ENCODE measurements around the gene SLIT3. TPM values are rescaled to one million over a fixed set of nuclear protein-coding genes. Genes with fewer than 3 reads are reported as not detected.

Gene SLIT3
- total RNA-seq, 1 experiment from 2014 or later: 0.10 TPM

DNA sequence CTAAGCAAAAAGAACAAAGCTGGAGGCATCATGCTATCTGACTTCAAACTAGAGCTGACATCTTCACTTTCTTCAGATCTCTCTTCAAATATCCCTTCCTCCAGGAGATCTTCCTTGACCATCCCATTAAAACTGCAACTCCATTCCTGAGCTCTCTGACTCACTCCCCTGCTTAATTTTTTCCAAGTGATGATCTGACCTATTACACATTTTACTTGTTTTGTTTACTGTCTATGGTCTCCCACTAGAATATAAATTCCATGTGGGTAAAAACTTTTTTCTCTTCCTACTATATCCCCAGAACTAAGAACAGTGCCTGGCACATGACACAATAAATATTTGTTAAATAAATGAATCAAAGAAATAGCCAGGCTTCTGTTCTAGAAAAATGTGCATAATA is 87.5 kb downstream of the SLIT3 start:
- CTCF ChIA-PET: no interaction called here

More for the DNA sequence above, 87.5 kb downstream of the SLIT3 start:
- Histone ChIP-seq H3K9me3 (ENCODE audit: control insufficient read depth in 1 of 2, insufficient read depth in 1 of 2, low read depth in 1 of 2, low read length in 2 of 2) (no peaks in the 10 kb centered on the region), H3K36me3 (ENCODE audit: control insufficient read depth in 1 of 2, insufficient read depth in 2 of 2, low read length in 2 of 2) (no peaks in the 10 kb centered on the region), H3K9me2 (ENCODE audit: insufficient read depth) (no peaks in the 10 kb centered on the region), H2AFZ (ENCODE audit: low read depth, low read length, poor library complexity, severe bottlenecking) (no peak overlapping the region), H3K4me3 (replicated peaks in 1 of 2; ENCODE audit: low read depth in 1 of 2, low read length in 2 of 2) (no peak overlapping the region), H3K27me3 (ENCODE audit: insufficient read depth, low read length) (peaks cover 9% of the 10 kb centered on the region), H3K9ac (ENCODE audit: low read length) (no peak overlapping the region), H3K4me1 (ENCODE audit: control insufficient read depth in 1 of 2, insufficient read depth in 2 of 2, low read length in 2 of 2) (no peaks in the 10 kb centered on the region), H3K79me2 (ENCODE audit: insufficient read depth, low read length) (no peaks in the 10 kb centered on the region), H4K20me1 (ENCODE audit: insufficient read depth) (no peaks in the 10 kb centered on the region), H3K27ac (ENCODE audit: low read depth, low read length) (no peak overlapping the region), H3K4me2 (ENCODE audit: low read length) (no peak overlapping the region)
- DNase-seq (ENCODE audit: low read depth, low spot score): no peak
- POLR2A ChIA-PET: no interaction called here
- ATAC-seq: no peak
- intact Hi-C loops (cut with micrococcal nuclease): no loop called here
- TF ChIP-seq, protein P1, sequence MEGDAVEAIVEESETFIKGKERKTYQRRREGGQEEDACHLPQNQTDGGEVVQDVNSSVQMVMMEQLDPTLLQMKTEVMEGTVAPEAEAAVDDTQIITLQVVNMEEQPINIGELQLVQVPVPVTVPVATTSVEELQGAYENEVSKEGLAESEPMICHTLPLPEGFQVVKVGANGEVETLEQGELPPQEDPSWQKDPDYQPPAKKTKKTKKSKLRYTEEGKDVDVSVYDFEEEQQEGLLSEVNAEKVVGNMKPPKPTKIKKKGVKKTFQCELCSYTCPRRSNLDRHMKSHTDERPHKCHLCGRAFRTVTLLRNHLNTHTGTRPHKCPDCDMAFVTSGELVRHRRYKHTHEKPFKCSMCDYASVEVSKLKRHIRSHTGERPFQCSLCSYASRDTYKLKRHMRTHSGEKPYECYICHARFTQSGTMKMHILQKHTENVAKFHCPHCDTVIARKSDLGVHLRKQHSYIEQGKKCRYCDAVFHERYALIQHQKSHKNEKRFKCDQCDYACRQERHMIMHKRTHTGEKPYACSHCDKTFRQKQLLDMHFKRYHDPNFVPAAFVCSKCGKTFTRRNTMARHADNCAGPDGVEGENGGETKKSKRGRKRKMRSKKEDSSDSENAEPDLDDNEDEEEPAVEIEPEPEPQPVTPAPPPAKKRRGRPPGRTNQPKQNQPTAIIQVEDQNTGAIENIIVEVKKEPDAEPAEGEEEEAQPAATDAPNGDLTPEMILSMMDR (IDR thresholded peaks at IDR 0.05 in 2 of 3, conservative IDR thresholded peaks at IDR 0.05 in 1 of 3; ENCODE audit: borderline replicate concordance in 1 of 3, insufficient read depth in 1 of 3, low read depth in 2 of 3, low read length in 2 of 3): no peak
- TF ChIP-seq, protein P2, sequence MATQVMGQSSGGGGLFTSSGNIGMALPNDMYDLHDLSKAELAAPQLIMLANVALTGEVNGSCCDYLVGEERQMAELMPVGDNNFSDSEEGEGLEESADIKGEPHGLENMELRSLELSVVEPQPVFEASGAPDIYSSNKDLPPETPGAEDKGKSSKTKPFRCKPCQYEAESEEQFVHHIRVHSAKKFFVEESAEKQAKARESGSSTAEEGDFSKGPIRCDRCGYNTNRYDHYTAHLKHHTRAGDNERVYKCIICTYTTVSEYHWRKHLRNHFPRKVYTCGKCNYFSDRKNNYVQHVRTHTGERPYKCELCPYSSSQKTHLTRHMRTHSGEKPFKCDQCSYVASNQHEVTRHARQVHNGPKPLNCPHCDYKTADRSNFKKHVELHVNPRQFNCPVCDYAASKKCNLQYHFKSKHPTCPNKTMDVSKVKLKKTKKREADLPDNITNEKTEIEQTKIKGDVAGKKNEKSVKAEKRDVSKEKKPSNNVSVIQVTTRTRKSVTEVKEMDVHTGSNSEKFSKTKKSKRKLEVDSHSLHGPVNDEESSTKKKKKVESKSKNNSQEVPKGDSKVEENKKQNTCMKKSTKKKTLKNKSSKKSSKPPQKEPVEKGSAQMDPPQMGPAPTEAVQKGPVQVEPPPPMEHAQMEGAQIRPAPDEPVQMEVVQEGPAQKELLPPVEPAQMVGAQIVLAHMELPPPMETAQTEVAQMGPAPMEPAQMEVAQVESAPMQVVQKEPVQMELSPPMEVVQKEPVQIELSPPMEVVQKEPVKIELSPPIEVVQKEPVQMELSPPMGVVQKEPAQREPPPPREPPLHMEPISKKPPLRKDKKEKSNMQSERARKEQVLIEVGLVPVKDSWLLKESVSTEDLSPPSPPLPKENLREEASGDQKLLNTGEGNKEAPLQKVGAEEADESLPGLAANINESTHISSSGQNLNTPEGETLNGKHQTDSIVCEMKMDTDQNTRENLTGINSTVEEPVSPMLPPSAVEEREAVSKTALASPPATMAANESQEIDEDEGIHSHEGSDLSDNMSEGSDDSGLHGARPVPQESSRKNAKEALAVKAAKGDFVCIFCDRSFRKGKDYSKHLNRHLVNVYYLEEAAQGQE (IDR thresholded peaks at IDR 0.05; ENCODE audit: low read depth): no peak
- TF ChIP-seq, protein P3, sequence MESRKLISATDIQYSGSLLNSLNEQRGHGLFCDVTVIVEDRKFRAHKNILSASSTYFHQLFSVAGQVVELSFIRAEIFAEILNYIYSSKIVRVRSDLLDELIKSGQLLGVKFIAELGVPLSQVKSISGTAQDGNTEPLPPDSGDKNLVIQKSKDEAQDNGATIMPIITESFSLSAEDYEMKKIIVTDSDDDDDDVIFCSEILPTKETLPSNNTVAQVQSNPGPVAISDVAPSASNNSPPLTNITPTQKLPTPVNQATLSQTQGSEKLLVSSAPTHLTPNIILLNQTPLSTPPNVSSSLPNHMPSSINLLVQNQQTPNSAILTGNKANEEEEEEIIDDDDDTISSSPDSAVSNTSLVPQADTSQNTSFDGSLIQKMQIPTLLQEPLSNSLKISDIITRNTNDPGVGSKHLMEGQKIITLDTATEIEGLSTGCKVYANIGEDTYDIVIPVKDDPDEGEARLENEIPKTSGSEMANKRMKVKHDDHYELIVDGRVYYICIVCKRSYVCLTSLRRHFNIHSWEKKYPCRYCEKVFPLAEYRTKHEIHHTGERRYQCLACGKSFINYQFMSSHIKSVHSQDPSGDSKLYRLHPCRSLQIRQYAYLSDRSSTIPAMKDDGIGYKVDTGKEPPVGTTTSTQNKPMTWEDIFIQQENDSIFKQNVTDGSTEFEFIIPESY (IDR thresholded peaks at IDR 0.05; ENCODE audit: extremely low read depth, insufficient replicate concordance, low read length): no peak
- TF ChIP-seq ELF1 (IDR thresholded peaks at IDR 0.05; ENCODE audit: borderline replicate concordance, low read depth): no peak
- TF ChIP-seq ZNF274 (IDR thresholded peaks at IDR 0.05; ENCODE audit: low read depth, low read length): no peak
- no peak for TF ChIP-seq FOSL1 (IDR thresholded peaks at IDR 0.05; ENCODE audit: low read depth)
- no peak for TF ChIP-seq SRF (IDR thresholded peaks at IDR 0.05; ENCODE audit: low read depth)
- TF ChIP-seq CEBPB (IDR thresholded peaks at IDR 0.05; ENCODE audit: low read depth): no peak
- no peak for TF ChIP-seq EZH2phosphoT487 (IDR thresholded peaks at IDR 0.05; ENCODE audit: borderline replicate concordance)
- no peak for TF ChIP-seq EZH2 (IDR thresholded peaks at IDR 0.05)
- no peak for TF ChIP-seq YY1 (IDR thresholded peaks at IDR 0.05; ENCODE audit: extremely low read depth, insufficient replicate concordance, low read depth, low read length)
- no peak for TF ChIP-seq RAD21 (IDR thresholded peaks at IDR 0.05; ENCODE audit: low read depth)
- no peak for TF ChIP-seq CBX3 (IDR thresholded peaks at IDR 0.05; ENCODE audit: low read depth)
- TF ChIP-seq, protein P4, sequence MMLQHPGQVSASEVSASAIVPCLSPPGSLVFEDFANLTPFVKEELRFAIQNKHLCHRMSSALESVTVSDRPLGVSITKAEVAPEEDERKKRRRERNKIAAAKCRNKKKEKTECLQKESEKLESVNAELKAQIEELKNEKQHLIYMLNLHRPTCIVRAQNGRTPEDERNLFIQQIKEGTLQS (IDR thresholded peaks at IDR 0.05): no peak
- no peak for TF ChIP-seq ZFX (IDR thresholded peaks at IDR 0.05)
- TF ChIP-seq SP1 (IDR thresholded peaks at IDR 0.05; ENCODE audit: low read depth): no peak
- no peak for TF ChIP-seq POLR2AphosphoS5 (IDR thresholded peaks at IDR 0.05; ENCODE audit: low read depth, low read length)
- no peak for TF ChIP-seq TCF7L2 (IDR thresholded peaks at IDR 0.05; ENCODE audit: borderline replicate concordance, extremely low read depth, insufficient read depth, insufficient read length)
- TF ChIP-seq, protein P5, sequence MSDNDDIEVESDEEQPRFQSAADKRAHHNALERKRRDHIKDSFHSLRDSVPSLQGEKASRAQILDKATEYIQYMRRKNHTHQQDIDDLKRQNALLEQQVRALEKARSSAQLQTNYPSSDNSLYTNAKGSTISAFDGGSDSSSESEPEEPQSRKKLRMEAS (IDR thresholded peaks at IDR 0.05): no peak
- TF ChIP-seq JUND (IDR thresholded peaks at IDR 0.05): no peak
- no TSS peak for BruUV-seq (replicated peaks)
- RAD21 ChIA-PET (ENCODE audit: low non-redundant PET in 1 of 2, low total read pairs in 2 of 2, uncharacterized antibody in 2 of 2, unreplicated experiment in 2 of 2): no interaction called here

Measured in HCT116 (cell line).